Right renal pelvis (tissue), 4 donors: ENCODE data around the gene PRKCQ. TPM values are rescaled to one million over a fixed set of nuclear protein-coding genes. Genes with fewer than 3 reads are reported as not detected.

Experiments used
- DNase-seq, 4 donors: peaks; one replicate each; pipeline ENCODE4 v3.0.0-alpha.2; 2013; ENCODE audit warnings: low read depth in 4 of 4, low spot score in 3 of 4, missing footprints in 1 of 4
- polyA plus RNA-seq, 4 donors: library from polyadenylated mRNA; unstranded; fragments of 120-200 nt; gene quantifications; one replicate each; pipeline ENCODE4 v1.2.1, GENCODE V29; 2013; ENCODE audit not compliant: insufficient read length in 4 of 4

The PRKCQ gene
- polyA plus RNA-seq: 10 to 100 TPM; 14.2 to 18.2 (median 16.1) TPM

GRCh38 chr10:6579904-6580278 is at the start of gene PRKCQ:
TSS of gene PRKCQ (minus strand) at chr10:6580276. CDS start at chr10:6515135, 65,141 bp downstream.
- DNase-seq: no peak

GRCh38 chr10:6625428-6625827 is 45.4 kb upstream of the PRKCQ start:
- DNase-seq: no peak

DNA sequence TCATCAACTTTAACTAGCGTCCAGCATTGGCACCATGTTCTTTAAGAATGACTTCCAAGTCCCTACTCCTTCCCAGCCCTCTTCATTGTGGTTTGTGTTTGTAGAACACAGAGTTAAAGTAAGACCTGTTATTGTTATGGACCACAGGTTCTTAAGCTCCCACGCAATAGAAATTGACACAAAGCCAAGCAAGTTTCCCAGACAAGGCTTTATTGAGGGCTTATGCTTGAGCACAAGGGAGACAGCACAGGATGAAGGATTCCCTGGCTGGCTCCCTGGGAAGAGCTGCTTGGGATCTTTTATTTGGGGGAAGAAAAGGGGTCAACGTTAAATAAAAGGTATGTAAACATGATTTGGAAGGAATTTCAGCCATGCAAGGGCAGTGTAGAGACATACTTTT is 44.3 kb upstream of the PRKCQ start:
- no peak for DNase-seq

DNA sequence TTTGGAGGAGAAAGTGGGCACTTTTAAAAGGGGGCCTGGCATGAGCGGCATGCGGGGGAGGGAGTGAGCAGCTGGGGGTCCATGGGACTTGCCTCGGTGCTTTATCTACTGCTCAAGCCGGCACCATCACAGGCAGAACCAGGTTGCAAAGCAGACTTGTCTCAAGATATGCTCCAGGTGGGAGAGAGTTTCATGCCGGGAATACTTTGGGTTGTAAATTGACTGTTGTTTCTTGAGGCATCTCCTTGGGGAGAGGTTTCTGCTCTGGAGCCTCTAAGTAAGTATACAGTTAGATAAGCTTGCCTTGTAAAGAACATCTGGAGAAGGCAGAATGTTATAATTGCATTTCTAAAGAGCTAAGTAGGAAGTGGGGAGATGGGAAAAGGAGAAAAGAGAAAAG is 42.8 kb upstream of the PRKCQ start:
- no peak for DNase-seq

DNA sequence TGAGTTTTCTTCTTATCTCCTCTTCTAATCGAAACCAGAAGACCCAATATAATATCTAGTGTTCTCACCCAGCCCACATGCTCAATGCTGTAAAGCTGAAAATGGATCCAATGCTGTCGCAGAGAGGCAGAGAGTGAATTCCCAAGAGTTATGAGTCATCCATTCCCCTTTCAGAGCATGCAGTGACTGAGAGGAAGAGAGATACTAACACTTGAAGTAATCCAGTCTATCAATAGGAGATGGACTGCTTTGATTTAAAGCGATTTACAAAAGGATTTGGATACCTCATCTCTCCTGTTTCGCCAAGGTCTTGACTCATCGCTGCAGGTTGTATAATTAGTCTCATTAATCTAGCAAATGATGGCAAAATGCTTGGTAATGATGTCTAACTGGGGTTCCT is 41.5 kb upstream of the PRKCQ start:
- DNase-seq: no peak

- DNase-seq: no peak
Measured at GRCh38 chr10:6619660-6620059, 39.6 kb upstream of the PRKCQ start.

- DNase-seq: no peak
Measured at GRCh38 chr10:6618340-6618739, 38.3 kb upstream of the PRKCQ start.

- no peak for DNase-seq
Measured at GRCh38 chr10:6617309-6618076, 37.4 kb upstream of the PRKCQ start.

- no peak for DNase-seq
Measured at GRCh38 chr10:6615971-6616370, 35.9 kb upstream of the PRKCQ start.

DNA sequence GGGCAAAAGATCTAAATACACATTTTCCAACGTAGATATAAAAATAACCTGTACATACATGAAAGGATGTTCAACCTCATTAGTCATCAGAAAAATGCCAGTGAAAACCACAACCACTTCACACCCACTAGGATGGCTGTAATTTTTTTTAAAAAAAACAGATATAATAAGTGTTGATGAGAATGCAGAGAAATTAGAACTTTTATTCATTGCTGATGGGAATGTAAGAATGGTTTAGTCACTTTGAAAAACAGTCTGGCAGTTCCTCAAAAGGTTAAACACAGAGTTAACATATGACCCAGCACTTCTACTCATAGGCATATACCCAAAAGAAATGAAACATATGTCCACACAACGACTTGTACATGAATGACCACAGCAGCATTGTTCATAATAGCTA is 32.3 kb upstream of the PRKCQ start:
- DNase-seq: no peak

DNA sequence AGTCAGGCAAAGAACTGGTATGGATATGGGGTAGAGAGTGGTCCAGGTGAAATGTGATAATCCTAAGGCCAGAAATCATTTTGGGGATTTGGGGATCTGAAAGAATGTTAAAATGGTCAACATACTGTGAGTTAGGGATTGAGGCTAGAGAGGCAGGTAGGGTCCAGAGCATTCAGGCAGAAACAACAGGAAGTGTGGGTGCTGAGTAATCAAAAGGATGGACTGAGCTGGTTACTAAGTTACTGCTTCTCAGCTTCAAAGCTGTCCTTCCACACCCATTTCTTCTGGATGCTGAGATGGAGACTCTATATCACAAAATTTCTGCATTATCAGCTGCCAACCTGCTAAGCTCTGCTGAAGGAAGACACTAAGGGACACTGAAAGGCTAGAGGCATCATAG is 30.6 kb upstream of the PRKCQ start:
- DNase-seq: no peak

GRCh38 chr10:6609625-6610024 is 29.5 kb upstream of the PRKCQ start:
- no peak for DNase-seq

GRCh38 chr10:6607778-6608177 is 27.7 kb upstream of the PRKCQ start:
- DNase-seq: no peak

- no peak for DNase-seq
Measured at GRCh38 chr10:6607182-6607581, 27.1 kb upstream of the PRKCQ start.

DNA sequence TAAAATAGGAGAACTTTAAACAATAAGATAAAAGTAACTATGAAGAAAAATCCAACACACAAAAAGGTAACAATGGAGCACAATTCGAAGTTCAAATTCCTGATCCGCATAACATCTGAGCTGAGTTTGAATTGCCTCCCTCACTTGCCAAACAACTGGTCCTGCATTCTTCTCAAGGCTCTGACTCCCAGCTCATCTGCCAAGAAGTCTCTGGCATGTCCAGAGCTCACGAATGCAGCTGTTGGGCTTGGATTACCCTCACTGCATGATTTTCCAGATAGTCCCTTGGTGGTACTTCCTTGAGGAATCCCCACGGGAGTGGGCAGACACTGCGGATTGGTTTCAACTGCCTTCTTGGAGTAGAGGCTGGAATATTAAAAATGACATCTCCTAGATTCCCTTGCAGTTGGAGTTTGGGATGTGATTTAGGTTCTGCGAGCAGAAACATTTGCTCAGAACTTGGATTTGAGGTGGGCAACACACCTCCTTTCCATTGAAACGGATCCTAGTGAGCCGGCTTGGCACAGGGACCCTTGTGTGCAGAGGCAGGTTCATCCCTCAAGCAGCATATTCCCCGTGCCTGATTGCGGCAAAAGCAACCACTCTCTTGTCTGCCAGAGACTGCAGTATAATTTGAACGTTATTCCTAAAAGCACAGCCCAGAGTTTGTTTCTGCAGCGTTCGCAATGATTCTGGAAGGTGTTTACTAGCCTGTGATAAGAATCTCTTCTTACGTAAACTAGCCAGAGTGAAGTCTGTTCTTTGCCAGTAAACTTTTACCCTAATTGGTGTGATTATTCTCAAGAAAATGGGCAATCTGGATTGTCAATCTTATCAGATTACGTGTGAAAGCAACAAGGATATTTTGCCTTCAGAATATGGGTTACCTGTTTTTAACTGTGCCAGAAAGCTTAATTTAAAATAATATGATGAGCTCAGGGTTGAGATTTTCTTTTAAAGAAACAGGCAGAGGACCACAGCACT is 23.4 kb upstream of the PRKCQ start:
- no peak for DNase-seq

DNA sequence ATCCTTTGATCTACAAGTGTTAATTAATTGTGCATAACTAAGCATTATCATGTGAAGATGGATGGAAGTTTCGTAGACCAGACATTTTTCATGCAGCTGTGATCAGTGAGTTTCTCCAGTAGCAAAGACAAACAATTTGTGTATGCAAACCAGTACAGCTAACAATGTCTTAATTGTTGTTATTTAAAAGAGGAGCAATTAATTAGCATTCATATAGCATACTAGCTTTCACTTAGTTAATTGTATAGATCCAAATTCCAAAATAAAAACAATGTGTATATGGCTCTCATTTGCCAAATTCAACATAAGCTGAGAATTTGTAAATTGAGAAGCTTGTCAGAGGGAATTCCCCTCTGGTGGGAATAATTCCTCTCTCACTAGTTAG is 22.6 kb upstream of the PRKCQ start:
- DNase-seq: no peak

DNA sequence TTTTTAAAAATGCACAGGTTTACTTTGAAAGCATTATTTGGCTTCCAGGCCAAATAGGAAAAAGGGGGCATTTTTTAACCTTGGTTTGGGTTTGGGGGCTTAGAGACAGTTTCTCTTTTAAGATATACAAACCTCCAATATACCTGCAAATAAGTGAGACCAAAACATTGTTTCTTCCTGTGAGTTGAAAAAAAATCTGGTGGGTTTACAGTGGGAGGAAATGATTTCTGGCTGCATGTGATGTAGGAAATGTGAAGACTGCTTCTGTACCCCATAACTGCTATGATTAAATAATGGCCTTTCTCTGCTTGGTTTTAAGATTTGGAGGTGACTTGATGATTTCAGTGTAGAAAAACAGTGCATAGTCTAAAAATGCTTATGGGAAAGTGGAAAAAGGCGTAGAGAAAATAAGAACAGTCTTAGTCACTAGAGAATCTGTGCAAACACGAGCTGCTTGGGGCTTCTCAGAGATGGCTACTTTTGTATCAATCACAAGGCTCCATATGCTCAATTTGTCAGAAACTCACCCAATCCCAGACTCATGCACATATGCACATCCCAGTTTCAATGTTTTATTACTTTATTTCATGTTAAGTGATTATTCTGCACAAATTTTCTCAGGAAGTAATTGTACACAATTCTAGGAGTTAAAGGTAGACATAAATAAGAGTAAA is 22.1 kb upstream of the PRKCQ start:
- no peak for DNase-seq

DNA sequence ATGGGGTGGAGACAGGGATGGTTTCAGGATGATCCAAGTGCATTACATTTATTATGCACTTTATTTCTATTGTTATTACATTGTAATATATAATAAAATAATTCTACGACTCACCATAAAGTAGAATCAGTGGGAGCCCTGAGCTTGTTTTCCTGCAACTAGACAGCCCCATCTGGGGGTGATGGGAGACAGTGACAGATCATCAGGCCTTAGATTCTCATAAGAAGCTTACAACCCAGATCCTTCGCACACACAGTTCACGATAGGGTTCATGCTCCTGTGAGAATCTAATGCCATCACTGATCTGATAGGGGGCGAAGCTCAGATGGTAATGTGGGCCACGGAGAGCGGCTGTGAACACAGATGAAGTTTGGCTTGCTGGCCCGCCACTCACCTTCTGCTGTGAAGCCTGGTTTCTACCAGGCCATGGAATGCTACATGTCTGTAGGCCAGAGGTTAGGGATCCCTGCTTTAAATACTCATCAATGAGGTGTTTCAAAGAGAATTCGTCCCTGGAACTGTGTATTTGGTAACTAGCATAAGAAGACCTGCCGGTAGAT is 21.2 kb upstream of the PRKCQ start:
- DNase-seq: no peak

DNA sequence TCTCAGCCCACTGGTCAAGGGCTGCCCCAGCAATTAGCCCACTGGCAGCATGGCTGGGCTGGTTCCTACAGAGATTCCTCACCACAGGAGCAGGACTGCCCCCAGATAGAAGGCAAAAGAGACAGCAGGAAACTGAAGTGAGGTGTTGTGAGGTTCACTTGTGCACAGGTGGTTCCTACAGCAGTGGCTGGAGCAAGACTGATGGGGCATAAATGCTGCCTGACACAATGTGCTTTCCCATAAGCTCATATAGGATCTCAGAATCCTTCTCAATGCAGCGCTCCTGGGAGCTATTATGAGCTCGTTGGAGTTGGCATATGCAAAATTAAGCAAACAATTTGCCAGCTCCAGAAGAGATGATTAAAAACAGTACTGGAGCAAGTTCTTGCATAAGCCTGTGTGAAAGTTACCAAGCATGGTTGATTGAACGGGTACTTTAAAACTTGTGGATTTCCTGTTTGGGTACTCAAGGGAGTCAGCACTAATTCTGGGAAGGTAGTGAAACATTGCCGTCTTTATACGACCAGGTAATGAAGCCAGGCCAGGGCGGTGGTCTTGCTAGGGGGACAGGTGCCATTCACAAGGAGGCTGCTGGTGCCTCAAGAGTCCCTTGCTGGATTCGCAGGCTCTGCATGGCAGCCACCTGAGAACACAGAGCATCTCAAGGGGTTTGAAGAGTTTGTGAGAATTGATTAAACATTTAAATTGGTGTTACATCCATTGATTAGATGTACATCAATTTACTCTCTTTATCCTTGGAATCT is 20.3 kb upstream of the PRKCQ start:
- DNase-seq: no peak

DNA sequence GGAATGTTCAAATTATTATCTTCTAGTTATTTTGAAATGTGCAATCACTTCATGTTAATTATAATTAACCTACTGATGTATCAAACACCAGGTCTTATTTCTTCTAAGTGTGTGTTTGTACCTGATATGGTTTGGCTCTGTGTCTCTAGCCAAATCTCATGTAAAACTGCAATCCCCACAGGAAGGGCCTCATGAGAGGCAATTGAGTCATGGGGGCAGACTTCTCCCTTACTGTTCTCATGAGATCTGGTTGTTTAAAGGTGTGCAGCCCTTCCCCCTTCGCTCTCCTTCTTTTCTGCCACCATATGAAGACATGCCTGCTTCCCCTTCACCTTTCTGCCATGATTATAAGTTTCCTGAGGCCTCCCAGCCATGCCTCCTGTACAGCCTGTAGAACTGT is 18.6 kb upstream of the PRKCQ start:
- no peak for DNase-seq
